ENCODE measurements around the gene NEFH. TPM values are rescaled to one million over a fixed set of nuclear protein-coding genes. Genes with fewer than 3 reads are reported as not detected.
"Not testable (repeated sequence)": the region's sequence is repeated elsewhere in the genome, so short reads cannot be mapped to it uniquely, and the experiment has no call there.

Gene NEFH
- total RNA-seq, 1 experiment from 2014 or later = not detected

DNA sequence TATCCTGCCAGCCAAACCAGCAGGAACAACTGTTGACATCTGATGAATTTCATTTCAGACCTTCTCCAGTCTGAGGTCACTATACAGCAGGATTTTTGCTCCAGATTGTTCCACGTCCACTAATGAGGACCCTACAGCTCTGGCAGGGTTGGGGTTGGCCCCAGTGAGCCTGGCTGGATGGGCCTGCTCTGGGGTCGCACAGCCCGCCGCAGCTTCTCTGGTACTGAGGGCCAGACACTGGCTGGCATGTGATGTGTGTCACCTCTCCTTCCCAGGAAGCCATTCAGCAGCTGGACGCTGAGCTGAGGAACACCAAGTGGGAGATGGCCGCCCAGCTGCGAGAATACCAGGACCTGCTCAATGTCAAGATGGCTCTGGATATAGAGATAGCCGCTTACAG, 5.4 kb downstream of the NEFH start:
- Mint-ChIP-seq H3K4me3 (ENCODE audit: low read depth, unreplicated experiment) (no peak overlapping the region), H3K9me3 (ENCODE audit: low read depth, unreplicated experiment) (peaks cover 8% of the 10 kb centered on the region), H3K36me3 (ENCODE audit: insufficient read depth, unreplicated experiment) (no peaks in the 10 kb centered on the region), H3K27me3 (ENCODE audit: unreplicated experiment) (peaks cover 54% of the 10 kb centered on the region), H3K4me1 (ENCODE audit: low read depth, unreplicated experiment) (no peaks in the 10 kb centered on the region), H3K27ac (ENCODE audit: unreplicated experiment) (no peak overlapping the region)
- intact Hi-C loops (cut with micrococcal nuclease; ENCODE audit: unreplicated experiment) = no loop called here
- BruUV-seq (replicated peaks) = no TSS peak
- CTCF ChIA-PET = no interaction called here
- TF ChIP-seq, protein P1, sequence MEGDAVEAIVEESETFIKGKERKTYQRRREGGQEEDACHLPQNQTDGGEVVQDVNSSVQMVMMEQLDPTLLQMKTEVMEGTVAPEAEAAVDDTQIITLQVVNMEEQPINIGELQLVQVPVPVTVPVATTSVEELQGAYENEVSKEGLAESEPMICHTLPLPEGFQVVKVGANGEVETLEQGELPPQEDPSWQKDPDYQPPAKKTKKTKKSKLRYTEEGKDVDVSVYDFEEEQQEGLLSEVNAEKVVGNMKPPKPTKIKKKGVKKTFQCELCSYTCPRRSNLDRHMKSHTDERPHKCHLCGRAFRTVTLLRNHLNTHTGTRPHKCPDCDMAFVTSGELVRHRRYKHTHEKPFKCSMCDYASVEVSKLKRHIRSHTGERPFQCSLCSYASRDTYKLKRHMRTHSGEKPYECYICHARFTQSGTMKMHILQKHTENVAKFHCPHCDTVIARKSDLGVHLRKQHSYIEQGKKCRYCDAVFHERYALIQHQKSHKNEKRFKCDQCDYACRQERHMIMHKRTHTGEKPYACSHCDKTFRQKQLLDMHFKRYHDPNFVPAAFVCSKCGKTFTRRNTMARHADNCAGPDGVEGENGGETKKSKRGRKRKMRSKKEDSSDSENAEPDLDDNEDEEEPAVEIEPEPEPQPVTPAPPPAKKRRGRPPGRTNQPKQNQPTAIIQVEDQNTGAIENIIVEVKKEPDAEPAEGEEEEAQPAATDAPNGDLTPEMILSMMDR (IDR thresholded peaks at IDR 0.05; ENCODE audit: unreplicated experiment) = no peak
- no peak for DNase-seq

GRCh38 chr22:29487426-29487986, 7.5 kb downstream of the NEFH start:
- CTCF ChIA-PET = no interaction called here
- intact Hi-C loops (cut with micrococcal nuclease; ENCODE audit: unreplicated experiment) = no loop called here
- no TSS peak for BruUV-seq (replicated peaks)

DNA sequence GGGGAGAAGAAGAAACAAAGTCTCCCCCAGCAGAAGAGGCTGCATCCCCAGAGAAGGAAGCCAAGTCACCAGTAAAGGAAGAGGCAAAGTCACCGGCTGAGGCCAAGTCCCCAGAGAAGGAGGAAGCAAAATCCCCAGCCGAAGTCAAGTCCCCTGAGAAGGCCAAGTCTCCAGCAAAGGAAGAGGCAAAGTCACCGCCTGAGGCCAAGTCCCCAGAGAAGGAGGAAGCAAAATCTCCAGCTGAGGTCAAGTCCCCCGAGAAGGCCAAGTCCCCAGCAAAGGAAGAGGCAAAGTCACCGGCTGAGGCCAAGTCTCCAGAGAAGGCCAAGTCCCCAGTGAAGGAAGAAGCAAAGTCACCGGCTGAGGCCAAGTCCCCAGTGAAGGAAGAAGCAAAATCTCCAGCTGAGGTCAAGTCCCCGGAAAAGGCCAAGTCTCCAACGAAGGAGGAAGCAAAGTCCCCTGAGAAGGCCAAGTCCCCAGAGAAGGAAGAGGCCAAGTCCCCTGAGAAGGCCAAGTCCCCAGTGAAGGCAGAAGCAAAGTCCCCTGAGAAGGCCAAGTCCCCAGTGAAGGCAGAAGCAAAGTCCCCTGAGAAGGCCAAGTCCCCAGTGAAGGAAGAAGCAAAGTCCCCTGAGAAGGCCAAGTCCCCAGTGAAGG, 9.2 kb downstream of the NEFH start:
- H3K4me3 Mint-ChIP-seq (ENCODE audit: low read depth, unreplicated experiment); H3K36me3 Mint-ChIP-seq (ENCODE audit: insufficient read depth, unreplicated experiment); BruUV-seq (replicated peaks); H3K9me3 Mint-ChIP-seq (ENCODE audit: low read depth, unreplicated experiment); intact Hi-C loops (cut with micrococcal nuclease; ENCODE audit: unreplicated experiment); CTCF ChIA-PET; DNase-seq; H3K27ac Mint-ChIP-seq (ENCODE audit: unreplicated experiment); H3K4me1 Mint-ChIP-seq (ENCODE audit: low read depth, unreplicated experiment): not testable (repeated sequence)
- peaks cover 39% of the 10 kb centered on the region for H3K27me3 Mint-ChIP-seq (ENCODE audit: unreplicated experiment)

More at GRCh38 chr22:29487426-29487986, 7.5 kb downstream of the NEFH start:
- DNase-seq = no peak
- no peaks in the 10 kb centered on the region for H3K4me1 Mint-ChIP-seq (ENCODE audit: low read depth, unreplicated experiment)
- H3K36me3 Mint-ChIP-seq (ENCODE audit: insufficient read depth, unreplicated experiment) = no peaks in the 10 kb centered on the region
- H3K27me3 Mint-ChIP-seq (ENCODE audit: unreplicated experiment) = peaks cover 41% of the 10 kb centered on the region
- TF ChIP-seq, protein P1 (IDR thresholded peaks at IDR 0.05; ENCODE audit: unreplicated experiment) = no peak
- H3K9me3 Mint-ChIP-seq (ENCODE audit: low read depth, unreplicated experiment) = peaks cover 8% of the 10 kb centered on the region
- no peak overlapping the region for H3K27ac Mint-ChIP-seq (ENCODE audit: unreplicated experiment)
- no peak overlapping the region for H3K4me3 Mint-ChIP-seq (ENCODE audit: low read depth, unreplicated experiment)

DNA sequence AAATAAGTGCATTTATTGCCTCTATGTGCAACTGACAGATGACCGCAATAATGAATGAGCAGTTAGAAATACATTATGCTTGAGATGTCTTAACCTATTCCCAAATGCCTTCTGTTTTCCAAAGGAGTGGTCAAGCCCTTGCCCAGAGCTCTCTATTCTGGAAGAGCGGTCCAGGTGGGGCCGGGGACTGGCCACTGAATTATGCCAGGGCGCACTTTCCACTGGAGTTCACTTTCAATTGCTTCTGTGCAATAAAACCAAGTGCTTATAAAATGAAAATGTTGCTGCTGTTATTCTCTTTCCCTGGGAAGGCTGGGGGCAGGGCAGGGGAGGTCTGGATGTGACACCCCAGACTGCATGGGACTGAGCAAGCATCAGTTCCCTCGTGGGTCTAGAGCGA, 11.0 kb downstream of the NEFH start:
- BruUV-seq (replicated peaks) = no TSS peak
- intact Hi-C loops (cut with micrococcal nuclease; ENCODE audit: unreplicated experiment) = no loop called here
- TF ChIP-seq, protein P1 (IDR thresholded peaks at IDR 0.05; ENCODE audit: unreplicated experiment) = no peak
- Mint-ChIP-seq H3K27ac (ENCODE audit: unreplicated experiment) (no peak overlapping the region), H3K9me3 (ENCODE audit: low read depth, unreplicated experiment) (peaks cover 10% of the 10 kb centered on the region), H3K36me3 (ENCODE audit: insufficient read depth, unreplicated experiment) (no peaks in the 10 kb centered on the region), H3K4me3 (ENCODE audit: low read depth, unreplicated experiment) (no peak overlapping the region), H3K4me1 (ENCODE audit: low read depth, unreplicated experiment) (no peaks in the 10 kb centered on the region), H3K27me3 (ENCODE audit: unreplicated experiment) (peaks cover 39% of the 10 kb centered on the region)
- CTCF ChIA-PET = interaction anchor here (0.6 kb wide), 1 partner anchor 92 kb away, joined by 3 read pairs; no protein-coding TSS in a partner anchor
- no peak for DNase-seq

- intact Hi-C loops (cut with micrococcal nuclease; ENCODE audit: unreplicated experiment) = no loop called here
- TF ChIP-seq, protein P1 (IDR thresholded peaks at IDR 0.05; ENCODE audit: unreplicated experiment) = no peak
- BruUV-seq (replicated peaks) = no TSS peak
Observed at GRCh38 chr22:29493636-29494035, 13.6 kb downstream of the NEFH start.

More at GRCh38 chr22:29493636-29494035, 13.6 kb downstream of the NEFH start:
- Mint-ChIP-seq H3K9me3 (ENCODE audit: low read depth, unreplicated experiment) (peaks cover 10% of the 10 kb centered on the region), H3K4me3 (ENCODE audit: low read depth, unreplicated experiment) (no peak overlapping the region), H3K27me3 (ENCODE audit: unreplicated experiment) (peaks cover 23% of the 10 kb centered on the region), H3K4me1 (ENCODE audit: low read depth, unreplicated experiment) (no peaks in the 10 kb centered on the region), H3K36me3 (ENCODE audit: insufficient read depth, unreplicated experiment) (no peaks in the 10 kb centered on the region), H3K27ac (ENCODE audit: unreplicated experiment) (no peak overlapping the region)
- no peak for DNase-seq
- CTCF ChIA-PET = no interaction called here

All from Calu3 (cell line).